Measurements from ENCODE around the gene RXYLT1.

DNA sequence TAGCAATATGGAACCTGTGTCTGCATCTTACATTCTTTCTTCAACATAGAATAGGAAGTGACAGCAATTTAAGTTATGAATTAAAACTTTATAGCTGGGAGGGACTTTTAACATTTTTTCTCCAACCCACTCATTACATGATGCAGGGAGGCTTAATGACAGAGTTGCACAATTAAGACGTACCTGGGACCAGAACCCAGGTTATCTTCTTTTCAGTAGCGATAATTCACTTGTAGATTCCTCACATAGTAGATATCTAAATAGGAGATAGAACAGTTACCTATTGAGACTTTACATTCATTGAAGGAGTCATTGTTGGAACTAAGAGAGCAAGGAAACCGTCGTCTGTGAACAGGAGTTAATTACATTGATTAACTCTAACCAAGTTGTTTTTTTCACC, 69.9 kb downstream of the RXYLT1 start:
- TF ChIP-seq, protein P1, sequence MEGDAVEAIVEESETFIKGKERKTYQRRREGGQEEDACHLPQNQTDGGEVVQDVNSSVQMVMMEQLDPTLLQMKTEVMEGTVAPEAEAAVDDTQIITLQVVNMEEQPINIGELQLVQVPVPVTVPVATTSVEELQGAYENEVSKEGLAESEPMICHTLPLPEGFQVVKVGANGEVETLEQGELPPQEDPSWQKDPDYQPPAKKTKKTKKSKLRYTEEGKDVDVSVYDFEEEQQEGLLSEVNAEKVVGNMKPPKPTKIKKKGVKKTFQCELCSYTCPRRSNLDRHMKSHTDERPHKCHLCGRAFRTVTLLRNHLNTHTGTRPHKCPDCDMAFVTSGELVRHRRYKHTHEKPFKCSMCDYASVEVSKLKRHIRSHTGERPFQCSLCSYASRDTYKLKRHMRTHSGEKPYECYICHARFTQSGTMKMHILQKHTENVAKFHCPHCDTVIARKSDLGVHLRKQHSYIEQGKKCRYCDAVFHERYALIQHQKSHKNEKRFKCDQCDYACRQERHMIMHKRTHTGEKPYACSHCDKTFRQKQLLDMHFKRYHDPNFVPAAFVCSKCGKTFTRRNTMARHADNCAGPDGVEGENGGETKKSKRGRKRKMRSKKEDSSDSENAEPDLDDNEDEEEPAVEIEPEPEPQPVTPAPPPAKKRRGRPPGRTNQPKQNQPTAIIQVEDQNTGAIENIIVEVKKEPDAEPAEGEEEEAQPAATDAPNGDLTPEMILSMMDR (IDR thresholded peaks at IDR 0.05; ENCODE audit: poor library complexity): no peak
- no peak for TF ChIP-seq EZH2 (IDR thresholded peaks at IDR 0.05; ENCODE audit: borderline replicate concordance)

Data from hepatocyte (in vitro differentiated cells).